Neutrophil (primary cell): ENCODE data around the gene TBX20.

Experiments
- H3K27ac ChIP-seq: fragments of 200-600 bp; sonication (generic); 2 replicates; pipeline ENCODE4 v1.5.1; 2016; ENCODE audit warnings: mild to moderate bottlenecking, moderate library complexity
- H3K27me3 ChIP-seq: fragments of 200-600 bp; sonication (generic); 2 replicates; pipeline ENCODE4 v1.6.0; 2016; ENCODE audit warnings: mild to moderate bottlenecking
- H3K36me3 ChIP-seq: fragments of 200-600 bp; sonication (generic); 2 replicates; pipeline ENCODE4 v1.5.1; 2017
- H3K4me1 ChIP-seq, 2 experiments: fragments of 200-600 bp in 1 of 2; sonication (generic) in 1 of 2; 1 replicate in 1 of 2; 2 replicates in 1 of 2; pipeline versions ENCODE4 v1.5.1 to v1.6.1; 2013 to 2016; ENCODE audit warnings: low read depth in 1 of 2, low read length in 1 of 2, mild to moderate bottlenecking in 1 of 2, moderate library complexity in 1 of 2; ENCODE audit not compliant: control insufficient read depth in 1 of 2, insufficient read depth in 1 of 2
- H3K4me3 ChIP-seq, 2 experiments: fragments of 200-600 bp in 1 of 2; sonication (generic) in 1 of 2; 1 replicate in 1 of 2; 2 replicates in 1 of 2; pipeline ENCODE4 v1.5.1; 2013 to 2016; ENCODE audit warnings: low read depth in 1 of 2, low read length in 1 of 2, mild to moderate bottlenecking in 1 of 2, moderate library complexity in 1 of 2
- H3K9me3 ChIP-seq: fragments of 200-600 bp; sonication (generic); 2 replicates; pipeline ENCODE4 v1.5.1; 2016
- CTCF ChIP-seq: fragments of 200-600 bp; sonication (generic); IDR thresholded peaks from 2 replicates; pipeline ENCODE4 v1.5.1; 2016; ENCODE audit warnings: antibody characterized with exemption

The TBX20 gene, protein sequence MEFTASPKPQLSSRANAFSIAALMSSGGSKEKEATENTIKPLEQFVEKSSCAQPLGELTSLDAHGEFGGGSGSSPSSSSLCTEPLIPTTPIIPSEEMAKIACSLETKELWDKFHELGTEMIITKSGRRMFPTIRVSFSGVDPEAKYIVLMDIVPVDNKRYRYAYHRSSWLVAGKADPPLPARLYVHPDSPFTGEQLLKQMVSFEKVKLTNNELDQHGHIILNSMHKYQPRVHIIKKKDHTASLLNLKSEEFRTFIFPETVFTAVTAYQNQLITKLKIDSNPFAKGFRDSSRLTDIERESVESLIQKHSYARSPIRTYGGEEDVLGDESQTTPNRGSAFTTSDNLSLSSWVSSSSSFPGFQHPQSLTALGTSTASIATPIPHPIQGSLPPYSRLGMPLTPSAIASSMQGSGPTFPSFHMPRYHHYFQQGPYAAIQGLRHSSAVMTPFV

DNA sequence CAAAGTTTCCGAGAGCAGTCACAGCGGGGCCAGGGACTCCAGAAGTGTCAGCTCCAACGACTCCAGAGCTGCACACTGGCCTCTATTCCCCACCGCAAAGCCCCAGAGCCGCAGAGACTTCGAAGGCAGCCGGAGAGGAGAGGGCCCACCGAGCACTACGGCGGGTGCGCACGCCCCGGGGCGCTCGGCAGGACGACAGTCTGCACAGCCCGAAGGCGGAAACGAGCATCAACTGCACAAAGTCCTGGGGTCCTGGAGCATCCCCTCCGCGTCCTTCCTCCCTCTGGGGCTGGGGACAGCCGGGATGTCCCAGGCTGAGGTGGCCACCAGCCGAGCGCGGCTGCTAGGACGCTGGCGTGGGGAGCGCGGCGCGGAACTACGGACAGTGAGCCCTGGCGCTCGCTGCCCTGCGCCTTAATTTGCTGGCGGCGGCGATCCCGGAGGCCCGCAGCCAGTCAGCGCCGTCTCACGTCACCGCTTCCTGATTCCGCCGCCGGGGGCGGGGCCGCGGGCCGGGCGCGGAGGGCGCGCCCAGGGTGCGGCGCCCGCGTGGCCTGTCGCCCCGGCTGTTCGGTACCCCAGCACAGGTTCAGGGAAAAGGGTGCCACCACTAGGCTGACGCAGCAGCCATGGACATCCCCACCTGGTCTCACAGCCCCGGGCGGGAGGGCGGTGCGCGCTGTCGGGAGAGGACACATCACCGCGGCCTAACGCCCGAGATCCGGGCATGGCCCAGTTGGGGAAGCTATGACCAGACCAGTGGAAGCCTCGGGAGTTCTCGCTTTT is at the start of gene TBX20:
Gene TBX20 (minus strand): TSS at position 391 of the 786 bp plus-strand sequence. CDS start 480 bp downstream, outside the sequence.
- Histone ChIP-seq H3K4me1 (peaks cover 17 to 19% of the 10 kb centered on the region in 2 experiments), H3K4me3 (peak within 1 kb of the TSS; percentile 32 to 35), H3K36me3 (no peaks in the 10 kb centered on the region), H3K9me3 (no peaks in the 10 kb centered on the region), H3K27ac (no peak within 1 kb of the TSS), H3K27me3 (peaks cover 100% of the 10 kb centered on the region)
- TF ChIP-seq CTCF, result no peak

DNA sequence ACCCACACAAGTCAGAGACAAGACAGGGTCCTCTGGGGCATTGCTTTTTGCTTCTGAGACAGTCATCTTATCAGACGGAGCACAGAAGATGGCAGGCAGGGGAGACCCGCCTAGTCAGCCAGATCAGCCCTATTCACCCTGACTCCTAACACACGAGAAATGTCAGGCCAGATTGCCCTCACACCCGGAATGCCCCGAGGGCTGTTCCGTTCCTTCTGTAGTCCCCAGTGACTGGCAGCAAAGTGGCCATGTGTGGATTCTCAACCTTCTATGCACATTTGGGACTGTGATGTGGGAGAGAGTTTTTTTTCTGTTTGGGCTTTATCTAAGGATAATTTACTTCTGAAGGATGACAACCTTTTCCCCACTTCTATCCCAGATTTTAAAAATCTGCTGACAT is 35.5 kb upstream of the TBX20 start:
- Histone ChIP-seq H3K4me3 (no peak overlapping the region), H3K27ac (no peak overlapping the region), H3K9me3 (no peaks in the 10 kb centered on the region), H3K36me3 (no peaks in the 10 kb centered on the region), H3K4me1 (no peaks in the 10 kb centered on the region), H3K27me3 (peaks cover 9% of the 10 kb centered on the region)
- TF ChIP-seq CTCF, result no peak

- no peaks in the 10 kb centered on the region for H3K36me3 ChIP-seq
- no peak overlapping the region for H3K4me3 ChIP-seq
- H3K27me3 ChIP-seq, result peaks cover 9% of the 10 kb centered on the region
- TF ChIP-seq CTCF, result no peak
- no peak overlapping the region for H3K27ac ChIP-seq
- no peaks in the 10 kb centered on the region for H3K4me1 ChIP-seq
- H3K9me3 ChIP-seq, result no peaks in the 10 kb centered on the region
These were observed 33.1 kb upstream of the TBX20 start for GRCh38 chr7:35286986-35287385.

GRCh38 chr7:35286422-35286821 is 32.5 kb upstream of the TBX20 start:
- peaks cover 9% of the 10 kb centered on the region for H3K27me3 ChIP-seq
- no peak overlapping the region for H3K4me3 ChIP-seq
- TF ChIP-seq CTCF, result no peak
- H3K9me3 ChIP-seq, result no peaks in the 10 kb centered on the region
- no peak overlapping the region for H3K27ac ChIP-seq
- no peaks in the 10 kb centered on the region for H3K36me3 ChIP-seq
- H3K4me1 ChIP-seq, result no peaks in the 10 kb centered on the region

DNA sequence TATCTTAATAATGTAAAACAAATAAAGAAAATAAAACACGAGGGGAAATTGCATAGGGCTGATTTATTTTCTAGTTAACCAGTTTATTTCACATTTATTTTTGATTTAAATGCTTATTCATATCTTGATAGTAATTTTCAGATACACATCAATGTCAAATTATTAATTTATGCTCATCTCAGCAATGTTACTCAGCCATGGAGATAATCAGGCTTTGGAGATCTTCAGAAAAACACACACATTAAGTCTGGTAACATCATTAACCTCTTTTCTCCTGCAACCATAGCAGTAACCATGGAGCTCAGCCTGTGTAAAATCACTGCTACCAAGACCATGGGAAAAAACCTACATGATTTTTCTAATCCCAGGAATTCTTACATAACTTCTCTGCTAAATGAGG is 31.9 kb upstream of the TBX20 start:
- Histone ChIP-seq H3K4me1 (no peaks in the 10 kb centered on the region), H3K27ac (no peak overlapping the region), H3K27me3 (peaks cover 9% of the 10 kb centered on the region), H3K36me3 (no peaks in the 10 kb centered on the region), H3K4me3 (no peak overlapping the region), H3K9me3 (no peaks in the 10 kb centered on the region)
- no peak for TF ChIP-seq CTCF
